Calu3 (cell line): ENCODE data around the gene FBXW8. TPM values are rescaled to one million over a fixed set of nuclear protein-coding genes. Genes with fewer than 3 reads are reported as not detected.
A peak's percentile ranks its signal among the peaks of the same experiment; 100 is the strongest.

ENCODE experiments used
- BruUV-seq: library from RNA; stranded (reverse); fragments of 400-500 nt; replicated peaks from 2 replicates; lab custom pipeline; 2021; lab: Mats Ljungman, UMichigan
- CTCF ChIA-PET: fragments of 300-600 bp; sonication (Branson Sonifier 250); formaldehyde crosslinking; loops from one replicate; lab custom pipeline; 2022; ENCODE audit warnings: antibody characterized with exemption; lab: Charles Lee
- DNase-seq: peaks from one replicate; pipeline ENCODE4 v3.0.0; 2022
- H3K27ac Mint-ChIP-seq: one replicate; pipeline ENCODE4 v1.8.0; 2022; ENCODE audit warnings: mixed read lengths; ENCODE audit not compliant: unreplicated experiment
- H3K27me3 Mint-ChIP-seq: one replicate; pipeline ENCODE4 v1.8.0; 2022; ENCODE audit warnings: mixed read lengths; ENCODE audit not compliant: unreplicated experiment
- H3K36me3 Mint-ChIP-seq: one replicate; pipeline ENCODE4 v1.8.0; 2022; ENCODE audit warnings: mild to moderate bottlenecking, moderate library complexity, mixed read lengths; ENCODE audit not compliant: insufficient read depth, unreplicated experiment
- H3K4me1 Mint-ChIP-seq: one replicate; pipeline ENCODE4 v1.8.0; 2022; ENCODE audit warnings: mild to moderate bottlenecking, low read depth, mixed read lengths; ENCODE audit not compliant: unreplicated experiment
- H3K4me3 Mint-ChIP-seq: one replicate; pipeline ENCODE4 v1.8.0; 2022; ENCODE audit warnings: mild to moderate bottlenecking, low read depth, moderate library complexity, mixed read lengths; ENCODE audit not compliant: unreplicated experiment
- H3K9me3 Mint-ChIP-seq: one replicate; pipeline ENCODE4 v1.8.0; 2022; ENCODE audit warnings: low read depth, mixed read lengths; ENCODE audit not compliant: unreplicated experiment
- intact Hi-C: fragments of 100-400 bp; cut with micrococcal nuclease; formaldehyde crosslinking; loops from one replicate; pipeline ENCODE4 v1.10.0; 2022; ENCODE audit not compliant: unreplicated experiment
- total RNA-seq: library from RNA; stranded (reverse); gene quantifications from 2 replicates; pipeline ENCODE4 v1.2.3, GENCODE V29; 2022
- TF ChIP-seq, protein P1 (sequence below): fragments of 200-600 bp; IDR thresholded peaks from one replicate; pipeline ENCODE4 v1.8.0; 2022; ENCODE audit warnings: antibody characterized with exemption; ENCODE audit not compliant: unreplicated experiment

FBXW8 gene
- total RNA-seq, 1 experiment from 2014 or later: 18.2 TPM

GRCh38 chr12:117060929-117061305 is 150.2 kb downstream of the FBXW8 start:
- H3K27me3 Mint-ChIP-seq: no peaks in the 10 kb centered on the region
- TF ChIP-seq, protein P1, sequence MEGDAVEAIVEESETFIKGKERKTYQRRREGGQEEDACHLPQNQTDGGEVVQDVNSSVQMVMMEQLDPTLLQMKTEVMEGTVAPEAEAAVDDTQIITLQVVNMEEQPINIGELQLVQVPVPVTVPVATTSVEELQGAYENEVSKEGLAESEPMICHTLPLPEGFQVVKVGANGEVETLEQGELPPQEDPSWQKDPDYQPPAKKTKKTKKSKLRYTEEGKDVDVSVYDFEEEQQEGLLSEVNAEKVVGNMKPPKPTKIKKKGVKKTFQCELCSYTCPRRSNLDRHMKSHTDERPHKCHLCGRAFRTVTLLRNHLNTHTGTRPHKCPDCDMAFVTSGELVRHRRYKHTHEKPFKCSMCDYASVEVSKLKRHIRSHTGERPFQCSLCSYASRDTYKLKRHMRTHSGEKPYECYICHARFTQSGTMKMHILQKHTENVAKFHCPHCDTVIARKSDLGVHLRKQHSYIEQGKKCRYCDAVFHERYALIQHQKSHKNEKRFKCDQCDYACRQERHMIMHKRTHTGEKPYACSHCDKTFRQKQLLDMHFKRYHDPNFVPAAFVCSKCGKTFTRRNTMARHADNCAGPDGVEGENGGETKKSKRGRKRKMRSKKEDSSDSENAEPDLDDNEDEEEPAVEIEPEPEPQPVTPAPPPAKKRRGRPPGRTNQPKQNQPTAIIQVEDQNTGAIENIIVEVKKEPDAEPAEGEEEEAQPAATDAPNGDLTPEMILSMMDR: no peak

DNA sequence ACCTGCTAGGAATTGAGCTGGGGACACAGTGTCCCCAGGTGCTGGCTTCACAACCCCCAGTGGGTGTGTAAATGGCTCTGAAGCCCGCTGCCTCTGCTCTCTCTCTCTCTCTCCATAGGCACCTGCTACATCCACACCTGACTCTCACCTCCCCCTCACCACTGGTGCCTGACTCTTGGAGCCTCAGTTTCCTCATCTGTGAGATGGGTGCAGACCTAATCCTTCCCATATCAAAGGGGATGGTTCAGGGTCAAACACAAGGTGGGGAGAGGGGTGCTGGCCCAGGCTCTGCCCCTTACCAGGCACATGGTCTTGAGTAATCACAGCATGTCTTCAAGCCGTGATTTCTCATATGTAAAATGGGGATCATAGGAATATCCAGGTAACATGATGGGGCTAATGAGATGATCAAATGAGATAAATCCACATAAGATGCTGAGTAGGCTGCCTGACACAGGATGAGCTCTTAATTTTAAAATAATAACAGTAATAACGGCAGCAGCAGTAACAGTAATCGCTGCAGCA is 150.9 kb downstream of the FBXW8 start:
- DNase-seq: no peak
- peaks cover 69% of the 10 kb centered on the region for H3K4me1 Mint-ChIP-seq
- H3K27me3 Mint-ChIP-seq: no peaks in the 10 kb centered on the region
- CTCF ChIA-PET: interaction anchor here (0.7 kb wide), 1 partner anchor 38 kb away, joined by 3 read pairs; no protein-coding TSS in a partner anchor
- no peaks in the 10 kb centered on the region for H3K9me3 Mint-ChIP-seq
- TF ChIP-seq, protein P1: no peak
- intact Hi-C loops: no loop called here
- BruUV-seq: no TSS peak
- H3K27ac Mint-ChIP-seq: peak overlapping the region; percentile 43
- peaks cover 92% of the 10 kb centered on the region for H3K36me3 Mint-ChIP-seq
- no peak overlapping the region for H3K4me3 Mint-ChIP-seq

More at GRCh38 chr12:117060929-117061305, 150.2 kb downstream of the FBXW8 start:
- intact Hi-C loops: no loop called here
- H3K36me3 Mint-ChIP-seq: peaks cover 92% of the 10 kb centered on the region
- CTCF ChIA-PET: no interaction called here
- H3K4me3 Mint-ChIP-seq: no peak overlapping the region
- H3K27ac Mint-ChIP-seq: peak overlapping the region; percentile 43
- H3K4me1 Mint-ChIP-seq: peaks cover 62% of the 10 kb centered on the region
- no peaks in the 10 kb centered on the region for H3K9me3 Mint-ChIP-seq
- no TSS peak for BruUV-seq
- no peak for DNase-seq

DNA sequence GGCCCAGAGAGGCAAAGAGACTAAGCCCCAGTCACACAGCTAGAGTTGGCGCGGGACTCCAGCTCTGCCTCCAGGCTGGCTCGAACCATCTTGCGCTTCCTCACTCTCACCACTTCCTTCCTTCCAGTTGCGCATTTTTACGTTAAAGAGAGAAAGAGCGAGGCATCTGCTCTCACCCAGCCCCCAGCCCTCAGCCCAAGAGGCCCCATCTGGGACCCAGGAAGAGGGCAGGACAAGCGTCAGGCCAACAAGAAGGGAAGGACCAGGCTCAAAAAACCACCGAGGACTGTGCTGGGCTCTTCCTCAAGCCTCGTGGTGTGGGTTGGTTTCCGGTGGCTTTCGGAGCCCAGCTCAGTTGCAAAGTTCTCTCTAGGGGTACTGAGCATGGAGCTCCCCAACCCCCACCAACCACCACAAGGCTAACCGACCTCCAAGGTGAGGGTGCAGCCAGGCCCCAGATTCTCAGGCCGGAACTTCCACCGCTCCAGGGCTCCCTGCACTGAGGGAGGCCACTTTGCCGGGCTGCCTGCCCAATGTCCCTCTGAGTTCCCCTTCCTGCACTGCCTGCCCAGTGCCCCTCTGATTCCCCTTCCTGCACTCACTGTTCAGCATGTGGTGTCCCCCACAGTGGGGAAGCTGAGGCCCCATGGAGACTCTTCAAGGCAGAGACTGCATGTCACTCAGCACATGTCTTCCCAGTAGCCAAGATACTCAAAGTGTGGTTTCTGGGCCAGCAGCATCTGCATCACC is 152.6 kb downstream of the FBXW8 start:
- no peak for DNase-seq
- intact Hi-C loops: no loop called here
- Mint-ChIP-seq H3K4me3 (no peak overlapping the region), H3K9me3 (no peaks in the 10 kb centered on the region), H3K27me3 (no peaks in the 10 kb centered on the region), H3K27ac (peak overlapping the region; percentile 60), H3K36me3 (peaks cover 92% of the 10 kb centered on the region), H3K4me1 (peaks cover 73% of the 10 kb centered on the region)
- BruUV-seq: no TSS peak
- CTCF ChIA-PET: interaction anchor here (0.5 kb wide), 1 partner anchor 178 kb away, joined by 5 read pairs; no protein-coding TSS in a partner anchor
- TF ChIP-seq, protein P1: no peak

GRCh38 chr12:117064049-117064448 is 153.3 kb downstream of the FBXW8 start:
- DNase-seq: no peak
- intact Hi-C loops: no loop called here
- Mint-ChIP-seq H3K27me3 (no peaks in the 10 kb centered on the region), H3K27ac (peak overlapping the region; percentile 60), H3K9me3 (no peaks in the 10 kb centered on the region), H3K36me3 (peaks cover 92% of the 10 kb centered on the region), H3K4me1 (peaks cover 67% of the 10 kb centered on the region), H3K4me3 (no peak overlapping the region)
- TF ChIP-seq, protein P1: no peak
- no TSS peak for BruUV-seq
- CTCF ChIA-PET: interaction anchor here (0.5 kb wide), 1 partner anchor 177 kb away, joined by 5 read pairs; no protein-coding TSS in a partner anchor
